T-helper 2 cell treated with Interferon-gamma antibody and Interleukin-4, amounts not matched to agents 100 ng/mL and 5 ng/mL, for 36 hours (primary cell): ENCODE measurements around the gene IL7R. TPM values are rescaled to one million over a fixed set of nuclear protein-coding genes. Genes with fewer than 3 reads are reported as not detected.

Experiments used
- intact Hi-C: fragments of 100-400 bp; cut with micrococcal nuclease; formaldehyde crosslinking; loops from one replicate; pipeline ENCODE4 v1.15.1; 2023
- total RNA-seq: library from RNA; stranded (reverse); gene quantifications from 2 replicates; pipeline ENCODE4 v1.2.3, GENCODE V29; 2022

Gene IL7R
- 128 and 132 TPM in 2 replicates for total RNA-seq

- intact Hi-C loops = loop anchor here (5.0 to 10.0 kb wide), 5 partner anchors 185 to 1018 kb away; partner anchors contain the start of genes BRIX1, NIPBL, RAD1 and SPEF2
Observed at GRCh38 chr5:35856765-35857351, at the start of gene IL7R. IL7R (plus strand) TSS chr5:35856891; CDS start chr5:35856978, 87 bp downstream.

DNA sequence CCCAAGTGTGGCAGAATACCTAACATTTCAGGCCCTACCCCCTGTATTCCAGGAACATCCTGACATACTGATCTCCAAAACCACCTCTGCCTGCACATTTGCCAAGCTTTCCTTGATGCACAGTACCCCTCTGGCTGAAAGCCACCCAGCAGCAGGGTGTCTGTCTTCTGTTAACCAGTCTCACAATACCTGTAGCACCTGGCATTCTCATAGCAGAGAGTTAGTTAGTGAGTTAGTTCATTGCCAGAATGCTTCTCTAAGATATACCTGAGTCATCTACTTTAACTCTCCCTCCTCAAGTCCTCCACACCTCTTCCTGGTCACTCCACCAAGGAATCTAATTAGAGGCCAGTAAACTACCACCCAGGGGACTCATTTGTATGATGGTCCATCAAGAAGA, 46.1 kb upstream of the IL7R start:
- intact Hi-C loops = loop anchor here (2.0 kb wide), 1 partner anchor 92 kb away; no protein-coding TSS in a partner anchor

DNA sequence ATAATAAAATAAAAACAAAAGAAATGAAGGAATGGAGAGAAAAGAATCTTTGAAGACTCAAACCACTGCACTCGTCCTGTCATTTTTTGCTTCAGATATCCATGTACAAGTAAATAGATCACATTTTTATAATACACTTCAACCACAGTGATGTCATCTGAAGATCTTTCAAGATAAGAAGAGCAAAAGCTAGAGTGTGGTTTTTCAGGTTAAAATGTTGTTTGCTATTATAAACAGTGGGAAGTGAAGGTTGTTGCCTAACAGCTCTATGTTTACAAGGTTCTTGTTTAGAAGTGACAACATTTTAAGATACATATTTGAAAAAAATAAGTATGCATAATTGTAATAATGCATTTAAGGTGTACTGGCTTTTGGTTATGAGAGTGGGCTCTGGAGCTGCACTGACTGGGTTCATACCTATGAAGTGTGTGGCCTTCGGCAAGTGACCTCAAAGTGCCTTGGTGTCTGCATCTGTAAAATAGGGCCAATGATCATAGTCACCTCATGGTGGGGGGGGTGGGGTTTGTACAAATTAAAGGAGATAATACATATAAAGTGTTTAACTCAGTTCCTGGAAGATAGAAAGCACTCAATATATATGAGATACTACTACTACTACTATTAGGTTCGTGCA, 45.5 kb upstream of the IL7R start:
- intact Hi-C loops = loop anchor here (1.0 to 2.0 kb wide), 7 partner anchors 14 to 140 kb away; no protein-coding TSS in a partner anchor

- intact Hi-C loops = no loop called here
Observed at GRCh38 chr5:35813521-35813920, 43.2 kb upstream of the IL7R start.

DNA sequence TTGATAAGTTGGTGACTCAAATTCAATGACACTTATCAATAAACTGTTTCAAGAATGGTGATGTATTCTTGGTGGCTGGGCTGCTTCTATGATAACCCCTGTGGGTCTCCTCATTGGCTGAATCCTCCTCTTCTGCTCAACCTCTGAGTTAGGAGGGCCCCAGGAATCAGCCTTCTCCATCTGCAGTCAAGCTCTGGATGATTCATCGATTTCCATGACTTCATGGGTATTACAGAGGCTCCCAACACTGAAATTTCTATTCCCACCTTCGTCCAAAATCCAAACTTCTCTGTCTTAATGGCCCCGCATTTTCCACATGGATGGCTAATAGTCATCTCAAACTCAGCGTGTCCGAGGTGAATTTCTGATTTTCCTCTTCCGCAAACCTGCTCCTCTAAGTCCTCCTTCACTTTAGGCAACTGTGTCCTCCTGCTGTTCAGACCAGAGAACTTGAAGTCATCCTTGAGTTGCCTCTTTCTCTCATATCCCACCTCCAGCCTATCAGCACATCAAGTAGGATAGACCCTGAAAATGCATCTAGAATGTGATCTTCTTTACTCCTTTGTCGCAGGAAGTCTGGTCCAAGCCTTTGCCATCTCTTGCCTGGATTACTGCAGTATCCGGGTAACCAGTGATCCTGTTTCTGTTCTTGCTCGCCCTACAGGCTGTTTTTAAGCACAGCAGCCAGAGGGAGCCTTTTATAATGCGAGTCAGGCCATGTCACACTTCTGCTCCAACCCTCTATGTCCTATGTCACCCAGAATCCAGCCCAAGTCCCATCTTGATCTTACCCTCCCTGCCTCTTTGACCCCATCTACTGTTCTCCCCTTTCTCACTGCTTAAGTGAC, 41.4 kb upstream of the IL7R start:
- intact Hi-C loops = no loop called here

GRCh38 chr5:35816881-35817521, 39.7 kb upstream of the IL7R start:
- intact Hi-C loops = no loop called here

GRCh38 chr5:35819026-35819425, 37.7 kb upstream of the IL7R start:
- intact Hi-C loops = no loop called here

DNA sequence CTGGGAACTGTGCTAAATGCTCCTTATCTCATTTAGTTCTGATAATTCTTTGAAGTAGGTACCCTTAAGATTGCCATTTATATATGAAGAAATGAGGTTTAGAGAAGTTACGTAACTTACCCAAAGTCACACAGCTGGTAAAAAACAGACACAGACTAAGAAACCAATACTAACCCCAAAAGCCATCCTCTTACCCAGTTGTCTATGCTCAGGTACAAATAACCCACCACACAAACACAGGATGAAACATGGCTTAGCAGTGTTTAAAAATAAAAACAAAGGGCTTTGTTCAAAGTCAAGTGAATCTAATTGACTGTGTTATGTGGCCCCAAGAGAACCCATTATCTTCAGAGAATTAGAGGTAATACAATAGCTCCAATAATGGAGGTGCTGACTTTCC, 37.0 kb upstream of the IL7R start:
- intact Hi-C loops = no loop called here

- intact Hi-C loops = no loop called here
Observed at GRCh38 chr5:35820735-35821134, 36.0 kb upstream of the IL7R start.

DNA sequence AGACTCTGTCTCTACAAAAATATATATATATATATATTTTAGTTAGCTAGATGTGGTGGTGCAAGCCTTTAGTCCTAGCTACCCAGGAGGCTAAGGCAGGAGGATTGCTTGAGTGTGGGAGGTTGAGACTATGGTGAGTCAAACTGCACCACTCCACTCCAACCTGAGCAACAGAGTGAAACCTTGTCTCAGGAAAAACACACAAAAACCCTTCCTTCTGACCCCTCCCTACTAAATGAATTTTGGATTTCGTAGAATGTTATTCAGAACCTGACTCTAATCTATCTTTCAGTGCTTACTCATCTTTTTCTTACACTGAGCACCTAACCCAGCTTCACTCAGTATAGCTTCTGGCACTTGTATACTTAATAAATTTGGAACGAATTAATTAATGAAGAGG, 35.2 kb upstream of the IL7R start:
- intact Hi-C loops = no loop called here

DNA sequence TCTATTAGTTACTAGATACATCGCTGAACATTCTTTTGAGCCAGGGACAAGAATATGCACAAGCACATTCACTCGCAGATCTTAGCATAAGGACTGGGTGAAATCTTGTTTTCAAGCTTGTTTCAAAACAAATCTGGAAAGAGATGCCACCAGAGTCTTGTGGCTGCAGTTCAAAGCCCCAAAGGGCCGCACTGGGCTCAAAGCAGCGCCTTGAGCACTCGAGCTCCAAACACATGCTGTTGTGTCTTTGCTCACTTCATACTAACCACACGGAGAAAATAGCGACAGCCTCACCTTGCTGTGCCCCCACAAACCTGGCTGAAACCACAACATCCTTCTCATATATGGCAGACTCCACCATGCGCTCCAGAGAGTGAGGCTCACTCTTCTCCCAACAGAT, 34.2 kb upstream of the IL7R start:
- intact Hi-C loops = no loop called here

GRCh38 chr5:35823347-35824098, 33.2 kb upstream of the IL7R start:
- intact Hi-C loops = no loop called here

- intact Hi-C loops = no loop called here
Observed at GRCh38 chr5:35826056-35826455, 30.6 kb upstream of the IL7R start.

DNA sequence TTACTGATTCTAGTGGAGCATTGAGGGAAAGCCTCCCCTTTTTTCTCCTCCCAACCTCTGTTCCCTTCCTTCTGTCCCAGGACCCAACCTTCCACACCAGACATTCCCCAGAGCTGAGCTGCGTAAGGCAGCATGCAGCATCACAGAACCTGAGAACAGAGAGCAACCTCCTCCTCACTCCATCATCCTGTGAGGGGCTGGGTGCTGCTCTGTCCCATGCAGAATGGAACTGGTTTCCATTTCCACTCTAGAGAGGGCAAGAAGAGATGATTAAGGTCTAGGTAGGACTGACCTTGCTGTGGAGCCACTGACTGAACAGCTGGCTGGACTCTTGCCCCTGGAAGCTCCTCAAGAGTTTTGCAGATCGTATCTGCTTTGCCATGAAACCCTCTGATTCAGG, 30.1 kb upstream of the IL7R start:
- intact Hi-C loops = no loop called here

- intact Hi-C loops = no loop called here
Observed at GRCh38 chr5:35828082-35828598, 28.6 kb upstream of the IL7R start.

DNA sequence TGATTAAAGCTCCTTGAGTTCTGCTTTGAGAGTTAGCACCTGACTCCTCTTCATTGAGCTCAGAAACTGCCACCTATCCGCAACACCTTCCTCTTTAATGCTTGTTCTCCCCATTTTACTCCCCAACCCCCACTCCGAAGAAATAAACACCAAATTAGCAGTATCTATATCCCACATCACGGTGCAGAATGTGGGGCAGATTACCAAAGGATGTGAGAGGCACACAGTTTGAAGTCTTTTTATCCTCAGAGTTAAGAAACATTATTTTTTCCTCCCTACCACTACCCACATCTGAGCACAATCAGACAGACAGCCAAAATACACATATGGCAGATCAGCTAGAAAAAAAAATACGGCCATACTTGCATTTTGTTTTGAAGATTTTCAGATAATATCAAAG, 26.1 kb upstream of the IL7R start:
- intact Hi-C loops = loop anchor here (5.0 to 10.0 kb wide), 2 partner anchors 213 to 324 kb away; partner anchors contain the start of genes LMBRD2, SKP2 and SPEF2

DNA sequence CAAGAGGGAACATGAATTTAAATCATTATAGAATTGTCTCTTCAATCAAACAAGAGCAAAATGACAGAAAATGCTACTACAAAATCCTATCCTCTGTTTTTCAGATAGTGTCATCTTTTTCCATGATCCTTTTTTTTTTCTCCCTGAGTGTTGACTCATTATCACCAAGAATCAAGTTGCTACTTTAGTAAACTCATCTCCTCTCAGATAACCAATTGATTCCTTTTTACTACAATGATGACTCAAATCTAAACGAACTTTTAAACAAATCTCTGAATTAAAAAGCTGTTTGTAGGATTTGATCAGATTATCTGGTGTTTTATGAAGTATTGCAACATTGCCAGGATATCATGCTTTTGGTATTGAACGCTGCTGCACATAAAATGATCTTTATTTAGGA, 23.9 kb upstream of the IL7R start:
- intact Hi-C loops = loop anchor here (1.0 to 10.0 kb wide), 4 partner anchors 20 to 322 kb away; partner anchors contain the start of genes LMBRD2, SKP2 and SPEF2

DNA sequence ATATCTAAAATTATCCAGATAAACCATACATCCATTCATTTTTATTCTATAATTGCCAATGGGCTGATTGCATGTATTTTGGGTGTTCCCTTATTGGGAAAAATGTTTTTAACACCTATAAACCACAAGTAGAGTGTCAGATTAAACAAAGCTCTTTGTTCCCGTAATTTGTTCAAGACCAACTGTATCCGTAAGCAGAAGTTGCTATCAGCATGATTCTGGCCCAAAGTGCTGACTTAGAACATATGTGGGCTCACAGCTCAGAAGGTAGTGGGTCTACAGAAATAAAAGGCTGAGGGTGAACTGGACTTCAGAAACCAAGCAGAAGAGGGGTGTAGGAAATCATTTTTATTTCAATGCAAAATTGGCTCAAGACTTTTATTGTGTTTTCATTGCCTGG, 23.5 kb upstream of the IL7R start:
- intact Hi-C loops = loop anchor here (2.0 to 10.0 kb wide), 3 partner anchors 20 to 322 kb away; partner anchors contain the start of genes LMBRD2, SKP2 and SPEF2

- intact Hi-C loops = loop anchor here (1.0 to 10.0 kb wide), 3 partner anchors 18 to 319 kb away; partner anchors contain the start of genes LMBRD2 and SKP2
Observed at GRCh38 chr5:35835796-35836742, 20.6 kb upstream of the IL7R start.
